Measurements from ENCODE around the gene GGT5. TPM values are rescaled to one million over a fixed set of nuclear protein-coding genes. Genes with fewer than 3 reads are reported as not detected.

Gene GGT5
- total and polyA plus RNA-seq, 4 donors: 6.3 to 35.0 (median 20.2) TPM

GRCh38 chr22:24170632-24171031 is 74.2 kb downstream of the GGT5 start:
- Histone ChIP-seq H3K4me3 (ENCODE audit: low read depth in 1 of 3, low read length in 3 of 3) (no peak overlapping the region), H3K36me3 (ENCODE audit: control insufficient read depth in 4 of 4, insufficient read depth in 3 of 4, low read depth in 1 of 4, low read length in 3 of 4) (peaks cover 0 to 40% (median 7%) of the 10 kb centered on the region in 4 donors), H3K27me3 (ENCODE audit: control insufficient read depth in 4 of 4, insufficient read depth in 4 of 4, low read length in 3 of 4) (no peaks in the 10 kb centered on the region), H3K9ac (ENCODE audit: low read depth in 1 of 2, low read length in 2 of 2) (no peak overlapping the region), H3K9me3 (ENCODE audit: control insufficient read depth in 4 of 4, low read length in 3 of 4) (no peaks in the 10 kb centered on the region), H3K4me1 (ENCODE audit: control insufficient read depth in 4 of 4, insufficient read depth in 4 of 4, low read length in 3 of 4) (peaks cover 0 to 6% (median 0%) of the 10 kb centered on the region in 4 donors), H3K27ac (ENCODE audit: low read depth in 1 of 2, low read length in 2 of 2) (no peak overlapping the region)
- 92% methylated on average over 5 of the region's 5 CpGs for WGBS
- DNase-seq (ENCODE audit: low spot score): no peak
- TF ChIP-seq JUND (IDR thresholded peaks at IDR 0.05) (no peak), GABPA (IDR thresholded peaks at IDR 0.05 in 1 of 2, conservative IDR thresholded peaks at IDR 0.05 in 1 of 2) (no peak), TAF1 (conservative IDR thresholded peaks at IDR 0.05) (no peak)
- TF ChIP-seq, protein P1, sequence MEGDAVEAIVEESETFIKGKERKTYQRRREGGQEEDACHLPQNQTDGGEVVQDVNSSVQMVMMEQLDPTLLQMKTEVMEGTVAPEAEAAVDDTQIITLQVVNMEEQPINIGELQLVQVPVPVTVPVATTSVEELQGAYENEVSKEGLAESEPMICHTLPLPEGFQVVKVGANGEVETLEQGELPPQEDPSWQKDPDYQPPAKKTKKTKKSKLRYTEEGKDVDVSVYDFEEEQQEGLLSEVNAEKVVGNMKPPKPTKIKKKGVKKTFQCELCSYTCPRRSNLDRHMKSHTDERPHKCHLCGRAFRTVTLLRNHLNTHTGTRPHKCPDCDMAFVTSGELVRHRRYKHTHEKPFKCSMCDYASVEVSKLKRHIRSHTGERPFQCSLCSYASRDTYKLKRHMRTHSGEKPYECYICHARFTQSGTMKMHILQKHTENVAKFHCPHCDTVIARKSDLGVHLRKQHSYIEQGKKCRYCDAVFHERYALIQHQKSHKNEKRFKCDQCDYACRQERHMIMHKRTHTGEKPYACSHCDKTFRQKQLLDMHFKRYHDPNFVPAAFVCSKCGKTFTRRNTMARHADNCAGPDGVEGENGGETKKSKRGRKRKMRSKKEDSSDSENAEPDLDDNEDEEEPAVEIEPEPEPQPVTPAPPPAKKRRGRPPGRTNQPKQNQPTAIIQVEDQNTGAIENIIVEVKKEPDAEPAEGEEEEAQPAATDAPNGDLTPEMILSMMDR (IDR thresholded peaks at IDR 0.05; ENCODE audit: low read depth, low read length, missing input control): no peak
- TF ChIP-seq, protein P2, sequence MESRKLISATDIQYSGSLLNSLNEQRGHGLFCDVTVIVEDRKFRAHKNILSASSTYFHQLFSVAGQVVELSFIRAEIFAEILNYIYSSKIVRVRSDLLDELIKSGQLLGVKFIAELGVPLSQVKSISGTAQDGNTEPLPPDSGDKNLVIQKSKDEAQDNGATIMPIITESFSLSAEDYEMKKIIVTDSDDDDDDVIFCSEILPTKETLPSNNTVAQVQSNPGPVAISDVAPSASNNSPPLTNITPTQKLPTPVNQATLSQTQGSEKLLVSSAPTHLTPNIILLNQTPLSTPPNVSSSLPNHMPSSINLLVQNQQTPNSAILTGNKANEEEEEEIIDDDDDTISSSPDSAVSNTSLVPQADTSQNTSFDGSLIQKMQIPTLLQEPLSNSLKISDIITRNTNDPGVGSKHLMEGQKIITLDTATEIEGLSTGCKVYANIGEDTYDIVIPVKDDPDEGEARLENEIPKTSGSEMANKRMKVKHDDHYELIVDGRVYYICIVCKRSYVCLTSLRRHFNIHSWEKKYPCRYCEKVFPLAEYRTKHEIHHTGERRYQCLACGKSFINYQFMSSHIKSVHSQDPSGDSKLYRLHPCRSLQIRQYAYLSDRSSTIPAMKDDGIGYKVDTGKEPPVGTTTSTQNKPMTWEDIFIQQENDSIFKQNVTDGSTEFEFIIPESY (IDR thresholded peaks at IDR 0.05): no peak

- no peak overlapping the region for H3K9ac ChIP-seq (ENCODE audit: low read depth in 1 of 2, low read length in 2 of 2)
- H3K36me3 ChIP-seq (ENCODE audit: control insufficient read depth in 4 of 4, insufficient read depth in 3 of 4, low read depth in 1 of 4, low read length in 3 of 4): peaks cover 0 to 45% (median 7%) of the 10 kb centered on the region in 4 donors
- TF ChIP-seq, protein P3, sequence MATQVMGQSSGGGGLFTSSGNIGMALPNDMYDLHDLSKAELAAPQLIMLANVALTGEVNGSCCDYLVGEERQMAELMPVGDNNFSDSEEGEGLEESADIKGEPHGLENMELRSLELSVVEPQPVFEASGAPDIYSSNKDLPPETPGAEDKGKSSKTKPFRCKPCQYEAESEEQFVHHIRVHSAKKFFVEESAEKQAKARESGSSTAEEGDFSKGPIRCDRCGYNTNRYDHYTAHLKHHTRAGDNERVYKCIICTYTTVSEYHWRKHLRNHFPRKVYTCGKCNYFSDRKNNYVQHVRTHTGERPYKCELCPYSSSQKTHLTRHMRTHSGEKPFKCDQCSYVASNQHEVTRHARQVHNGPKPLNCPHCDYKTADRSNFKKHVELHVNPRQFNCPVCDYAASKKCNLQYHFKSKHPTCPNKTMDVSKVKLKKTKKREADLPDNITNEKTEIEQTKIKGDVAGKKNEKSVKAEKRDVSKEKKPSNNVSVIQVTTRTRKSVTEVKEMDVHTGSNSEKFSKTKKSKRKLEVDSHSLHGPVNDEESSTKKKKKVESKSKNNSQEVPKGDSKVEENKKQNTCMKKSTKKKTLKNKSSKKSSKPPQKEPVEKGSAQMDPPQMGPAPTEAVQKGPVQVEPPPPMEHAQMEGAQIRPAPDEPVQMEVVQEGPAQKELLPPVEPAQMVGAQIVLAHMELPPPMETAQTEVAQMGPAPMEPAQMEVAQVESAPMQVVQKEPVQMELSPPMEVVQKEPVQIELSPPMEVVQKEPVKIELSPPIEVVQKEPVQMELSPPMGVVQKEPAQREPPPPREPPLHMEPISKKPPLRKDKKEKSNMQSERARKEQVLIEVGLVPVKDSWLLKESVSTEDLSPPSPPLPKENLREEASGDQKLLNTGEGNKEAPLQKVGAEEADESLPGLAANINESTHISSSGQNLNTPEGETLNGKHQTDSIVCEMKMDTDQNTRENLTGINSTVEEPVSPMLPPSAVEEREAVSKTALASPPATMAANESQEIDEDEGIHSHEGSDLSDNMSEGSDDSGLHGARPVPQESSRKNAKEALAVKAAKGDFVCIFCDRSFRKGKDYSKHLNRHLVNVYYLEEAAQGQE (IDR thresholded peaks at IDR 0.05): no peak
- no peak for TF ChIP-seq NR2F2 (IDR thresholded peaks at IDR 0.05)
- no peak for TF ChIP-seq EGR1 (IDR thresholded peaks at IDR 0.05; ENCODE audit: low read depth in 2 of 2)
- TF ChIP-seq FOXA1 (IDR thresholded peaks at IDR 0.05): no peak
- TF ChIP-seq GABPA (IDR thresholded peaks at IDR 0.05 in 1 of 2, conservative IDR thresholded peaks at IDR 0.05 in 1 of 2): no peak
- no peak for TF ChIP-seq RXRA (IDR thresholded peaks at IDR 0.05)
- peaks cover 0 to 6% (median 0%) of the 10 kb centered on the region in 4 donors for H3K4me1 ChIP-seq (ENCODE audit: control insufficient read depth in 4 of 4, insufficient read depth in 4 of 4, low read length in 3 of 4)
- no peak overlapping the region for H3K4me3 ChIP-seq (ENCODE audit: low read depth in 1 of 3, low read length in 3 of 3)
- no peaks in the 10 kb centered on the region for H3K9me3 ChIP-seq (ENCODE audit: control insufficient read depth in 4 of 4, low read length in 3 of 4)
- WGBS: 93% methylated on average over 12 of the region's 12 CpGs
- DNase-seq (ENCODE audit: low spot score): no peak
- H3K27ac ChIP-seq (ENCODE audit: low read depth in 1 of 2, low read length in 2 of 2): no peak overlapping the region
- no peaks in the 10 kb centered on the region for H3K27me3 ChIP-seq (ENCODE audit: control insufficient read depth in 4 of 4, insufficient read depth in 4 of 4, low read length in 3 of 4)
Observed at GRCh38 chr22:24170188-24170587, 74.7 kb downstream of the GGT5 start.

Other genes with a start within 250 kb of the GGT5 start
- gene GSTT4, start 239.6 kb downstream of the GGT5 start, total RNA-seq: not detected
- not detected for gene GSTT4, start 239.6 kb downstream of the GGT5 start, polyA plus RNA-seq
- 10 to 100 TPM; 15.4 to 27.8 TPM for gene CABIN1, start 233.8 kb downstream of the GGT5 start, total RNA-seq
- 1 to 10 TPM; 6.8 to 9.3 TPM for gene CABIN1, start 233.8 kb downstream of the GGT5 start, polyA plus RNA-seq
- gene SUSD2, start 63.6 kb downstream of the GGT5 start, total RNA-seq: under 1 TPM; 0.14 to 0.75 TPM
- 1 to 10 TPM in 1 of 2 donors, under 1 TPM in 1; 0.28 to 2.5 TPM for gene SUSD2, start 63.6 kb downstream of the GGT5 start, polyA plus RNA-seq
- 10 to 100 TPM; 16.3 to 22.3 TPM for gene SPECC1L, start 25.7 kb upstream of the GGT5 start, total RNA-seq
- gene SPECC1L, start 25.7 kb upstream of the GGT5 start, polyA plus RNA-seq: 1 to 10 TPM; 5.4 to 8.2 TPM
- 1 to 10 TPM; 4.4 to 5.4 TPM for gene ADORA2A, start 182.5 kb upstream of the GGT5 start, total RNA-seq
- 1 to 10 TPM; 3.4 to 3.5 TPM for gene ADORA2A, start 182.5 kb upstream of the GGT5 start, polyA plus RNA-seq

Data from liver (tissue), 9 donors.